Thymus (tissue), 2 donors: ENCODE measurements around the gene FSD1. TPM values are rescaled to one million over a fixed set of nuclear protein-coding genes. Genes with fewer than 3 reads are reported as not detected.

Experiments used
- polyA plus RNA-seq: library from polyadenylated mRNA; stranded (reverse); fragments of 200-250 nt; gene quantifications from one replicate; pipeline ENCODE4 v1.2.3, GENCODE V29; 2013
- total RNA-seq: library from RNA; stranded (reverse); fragments of 120-200 nt; gene quantifications from one replicate; pipeline ENCODE4 v1.2.4, GENCODE V29; 2013
- donor health status: healthy.

Gene FSD1
- total and polyA plus RNA-seq, 2 donors: 4.3 to 19.2 TPM

Other genes with a start within 250 kb of the FSD1 start
- 5.1 TPM for gene ZBTB7A, start 237.7 kb upstream of the FSD1 start, total RNA-seq
- gene ZBTB7A, start 237.7 kb upstream of the FSD1 start, polyA plus RNA-seq: 9.4 TPM
- gene MAP2K2, start 180.5 kb upstream of the FSD1 start, total RNA-seq: 98.4 TPM
- gene MAP2K2, start 180.5 kb upstream of the FSD1 start, polyA plus RNA-seq: 144 TPM
- 0.57 TPM for gene CREB3L3, start 151.0 kb upstream of the FSD1 start, total RNA-seq
- gene CREB3L3, start 151.0 kb upstream of the FSD1 start, polyA plus RNA-seq: 2.0 TPM
- gene SIRT6, start 122.0 kb upstream of the FSD1 start, total RNA-seq: 10.7 TPM
- gene SIRT6, start 122.0 kb upstream of the FSD1 start, polyA plus RNA-seq: 30.0 TPM
- gene ANKRD24, start 121.9 kb upstream of the FSD1 start, total RNA-seq: 0.42 TPM
- gene ANKRD24, start 121.9 kb upstream of the FSD1 start, polyA plus RNA-seq: 4.8 TPM
- gene EBI3, start 75.1 kb upstream of the FSD1 start, total RNA-seq: 5.7 TPM
- 16.2 TPM for gene EBI3, start 75.1 kb upstream of the FSD1 start, polyA plus RNA-seq
- 22.6 TPM for gene YJU2, start 57.5 kb upstream of the FSD1 start, total RNA-seq
- 26.8 TPM for gene YJU2, start 57.5 kb upstream of the FSD1 start, polyA plus RNA-seq
- gene SHD, start 25.3 kb upstream of the FSD1 start, total RNA-seq: 0.80 TPM
- gene SHD, start 25.3 kb upstream of the FSD1 start, polyA plus RNA-seq: 0.57 TPM
- gene TMIGD2, start 2.2 kb upstream of the FSD1 start, total RNA-seq: 87.9 TPM
- gene TMIGD2, start 2.2 kb upstream of the FSD1 start, polyA plus RNA-seq: 64.8 TPM
- gene STAP2, start 34.2 kb downstream of the FSD1 start, total RNA-seq: 20.8 TPM
- gene STAP2, start 34.2 kb downstream of the FSD1 start, polyA plus RNA-seq: 21.3 TPM
- 7.8 TPM for gene MPND, start 39.0 kb downstream of the FSD1 start, total RNA-seq
- gene MPND, start 39.0 kb downstream of the FSD1 start, polyA plus RNA-seq: 16.9 TPM
- 15.4 TPM for gene SH3GL1, start 95.9 kb downstream of the FSD1 start, total RNA-seq
- gene SH3GL1, start 95.9 kb downstream of the FSD1 start, polyA plus RNA-seq: 40.6 TPM
- 19.5 TPM for gene CHAF1A, start 98.0 kb downstream of the FSD1 start, total RNA-seq
- 3.5 TPM for gene CHAF1A, start 98.0 kb downstream of the FSD1 start, polyA plus RNA-seq
- 45.1 TPM for gene UBXN6, start 153.2 kb downstream of the FSD1 start, total RNA-seq
- gene UBXN6, start 153.2 kb downstream of the FSD1 start, polyA plus RNA-seq: 126 TPM
- gene HDGFL2, start 167.7 kb downstream of the FSD1 start, total RNA-seq: 26.2 TPM
- gene HDGFL2, start 167.7 kb downstream of the FSD1 start, polyA plus RNA-seq: 36.9 TPM
- 0.19 TPM for gene PLIN4, start 213.9 kb downstream of the FSD1 start, total RNA-seq
- gene PLIN4, start 213.9 kb downstream of the FSD1 start, polyA plus RNA-seq: 2.3 TPM
- gene PLIN5, start 230.6 kb downstream of the FSD1 start, total RNA-seq: 1.2 TPM
- 12.3 TPM for gene PLIN5, start 230.6 kb downstream of the FSD1 start, polyA plus RNA-seq
- 0.52 TPM for gene LRG1, start 235.4 kb downstream of the FSD1 start, total RNA-seq
- gene LRG1, start 235.4 kb downstream of the FSD1 start, polyA plus RNA-seq: 2.1 TPM